HG03064 (cell line): Measurements from ENCODE around the gene POLR3A.
A peak's percentile ranks its signal among the peaks of the same experiment; 100 is the strongest.
"Not testable (repeated sequence)": the region's sequence is repeated elsewhere in the genome, so short reads cannot be mapped to it uniquely, and the experiment has no call there.

ENCODE experiments used
- ATAC-seq: cut with Tn5 transposase; IDR thresholded peaks from one replicate; pipeline ENCODE4 v1.9.1; 2021; ENCODE audit warnings: low read depth; ENCODE audit not compliant: unreplicated experiment

POLR3A gene

GRCh38 chr10:78029269-78030226 lies at the start of gene POLR3A:
TSS of gene POLR3A (minus strand) at chr10:78029515. CDS start at chr10:78029407, 108 bp downstream.
- peak; percentile 52 for ATAC-seq

GRCh38 chr10:78078539-78079330 lies 49.4 kb upstream of the POLR3A start:
- no peak for ATAC-seq

- ATAC-seq, result not testable (repeated sequence)
These were observed 46.5 kb upstream of the POLR3A start for GRCh38 chr10:78075806-78076205.

GRCh38 chr10:78072504-78072903 lies 43.2 kb upstream of the POLR3A start:
- no peak for ATAC-seq

GRCh38 chr10:78071857-78072179 lies 42.5 kb upstream of the POLR3A start:
- ATAC-seq, result no peak

- ATAC-seq, result no peak
These were observed 42.0 kb upstream of the POLR3A start for GRCh38 chr10:78071140-78071856.

GRCh38 chr10:78070726-78071125 lies 41.4 kb upstream of the POLR3A start:
- ATAC-seq, result no peak

- not testable (repeated sequence) for ATAC-seq
These were observed 40.7 kb upstream of the POLR3A start for GRCh38 chr10:78070064-78070463.

- no peak for ATAC-seq
These were observed 39.8 kb upstream of the POLR3A start for GRCh38 chr10:78069151-78069550.

GRCh38 chr10:78066728-78067430 lies 37.6 kb upstream of the POLR3A start:
- no peak for ATAC-seq

GRCh38 chr10:78066012-78066411 lies 36.7 kb upstream of the POLR3A start:
- ATAC-seq, result no peak

- no peak for ATAC-seq
These were observed 36.3 kb upstream of the POLR3A start for GRCh38 chr10:78065611-78066010.

- not testable (repeated sequence) for ATAC-seq
These were observed 35.6 kb upstream of the POLR3A start for GRCh38 chr10:78064919-78065318.

- no peak for ATAC-seq
These were observed 33.9 kb upstream of the POLR3A start for GRCh38 chr10:78063236-78063635.

- ATAC-seq, result no peak
These were observed 33.0 kb upstream of the POLR3A start for GRCh38 chr10:78062296-78062695.

- ATAC-seq, result no peak
These were observed 30.8 kb upstream of the POLR3A start for GRCh38 chr10:78059906-78060702.

GRCh38 chr10:78058562-78058961 lies 29.2 kb upstream of the POLR3A start:
- ATAC-seq, result no peak

- ATAC-seq, result no peak
These were observed 24.0 kb upstream of the POLR3A start for GRCh38 chr10:78053211-78053868.

GRCh38 chr10:78049851-78050250 lies 20.5 kb upstream of the POLR3A start:
- ATAC-seq, result no peak
